ENCODE measurements around the gene DOHH.

The DOHH gene

GRCh38 chr19:3481241-3482090, 19.0 kb downstream of the DOHH start:
- no peak overlapping the region for H3K4me3 ChIP-seq (ENCODE audit: low read length in 2 of 2)
- no peak overlapping the region for H3K27ac ChIP-seq (ENCODE audit: low read length)
- H3K9ac ChIP-seq (ENCODE audit: low read length in 2 of 2): no peak overlapping the region
- H3K27me3 ChIP-seq (ENCODE audit: control insufficient read depth in 1 of 2, insufficient read depth in 2 of 2, low read length in 2 of 2): peaks cover 23 to 27% of the 10 kb centered on the region in 2 donors
- H3K4me1 ChIP-seq (ENCODE audit: control insufficient read depth, insufficient read depth, low read length): peaks cover 4% of the 10 kb centered on the region
- H3K9me3 ChIP-seq (ENCODE audit: control insufficient read depth in 2 of 2, low read length in 2 of 2): no peaks in the 10 kb centered on the region
- H3K36me3 ChIP-seq (ENCODE audit: control insufficient read depth in 2 of 2, insufficient read depth in 2 of 2, low read length in 2 of 2): no peaks in the 10 kb centered on the region

DNA sequence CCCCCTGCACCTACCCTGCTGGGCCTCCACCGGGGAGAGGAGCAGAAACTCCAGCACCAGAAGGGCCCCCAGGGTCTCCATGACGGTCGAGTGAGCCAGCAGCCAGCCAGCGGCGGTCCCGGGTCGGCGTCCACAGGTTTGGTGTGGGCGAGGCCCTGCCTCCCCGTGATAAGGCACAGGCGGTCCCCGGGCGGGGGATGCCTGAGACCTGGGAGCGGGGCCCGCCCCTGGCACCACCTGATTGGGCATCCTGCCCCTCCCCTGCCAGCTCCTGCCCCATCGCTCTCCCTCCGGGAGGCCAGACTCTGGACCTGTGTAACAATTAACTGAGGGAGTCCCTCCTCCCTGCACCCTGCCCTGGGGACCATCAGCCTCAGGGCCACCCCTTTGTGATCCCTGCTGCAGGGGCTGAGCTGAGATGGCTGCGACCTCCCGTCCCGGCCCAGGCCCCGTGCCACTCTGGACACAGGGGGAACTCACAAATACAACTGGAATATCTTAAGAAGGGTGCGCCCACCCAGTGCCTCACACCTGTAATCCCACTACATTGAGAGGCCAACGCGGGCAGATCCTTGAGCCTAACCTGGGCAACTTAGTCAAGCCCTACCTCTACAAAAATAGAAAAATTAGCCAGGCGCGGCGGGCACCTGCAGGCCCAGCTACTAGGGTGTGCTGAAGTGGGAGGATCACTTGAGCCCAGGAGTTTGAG, 19.9 kb downstream of the DOHH start, which contains the start of gene SMIM24:
Gene SMIM24, minus strand, starts transcription at position 143 of the 709 bp plus-strand sequence. Its CDS starts 62 bp downstream, at position 81.
- H3K36me3 ChIP-seq (ENCODE audit: control insufficient read depth in 2 of 2, insufficient read depth in 2 of 2, low read length in 2 of 2): no peaks in the 10 kb centered on the region
- H3K4me3 ChIP-seq (ENCODE audit: low read length in 2 of 2): no peak within 1 kb of the TSS
- H3K9me3 ChIP-seq (ENCODE audit: control insufficient read depth in 2 of 2, low read length in 2 of 2): no peaks in the 10 kb centered on the region
- peaks cover 28 to 33% of the 10 kb centered on the region in 2 donors for H3K27me3 ChIP-seq (ENCODE audit: control insufficient read depth in 1 of 2, insufficient read depth in 2 of 2, low read length in 2 of 2)
- no peak within 1 kb of the TSS for H3K9ac ChIP-seq (ENCODE audit: low read length in 2 of 2)
- no peak within 1 kb of the TSS for H3K27ac ChIP-seq (ENCODE audit: low read length)
- peaks cover 4% of the 10 kb centered on the region for H3K4me1 ChIP-seq (ENCODE audit: control insufficient read depth, insufficient read depth, low read length)

GRCh38 chr19:3479834-3480215, 20.6 kb downstream of the DOHH start:
- H3K27me3 ChIP-seq (ENCODE audit: control insufficient read depth in 1 of 2, insufficient read depth in 2 of 2, low read length in 2 of 2): peaks cover 33% of the 10 kb centered on the region in 2 donors
- H3K4me1 ChIP-seq (ENCODE audit: control insufficient read depth, insufficient read depth, low read length): peaks cover 4% of the 10 kb centered on the region
- H3K9me3 ChIP-seq (ENCODE audit: control insufficient read depth in 2 of 2, low read length in 2 of 2): no peaks in the 10 kb centered on the region
- no peaks in the 10 kb centered on the region for H3K36me3 ChIP-seq (ENCODE audit: control insufficient read depth in 2 of 2, insufficient read depth in 2 of 2, low read length in 2 of 2)
- no peak overlapping the region for H3K9ac ChIP-seq (ENCODE audit: low read length in 2 of 2)
- H3K4me3 ChIP-seq (ENCODE audit: low read length in 2 of 2): no peak overlapping the region
- H3K27ac ChIP-seq (ENCODE audit: low read length): no peak overlapping the region

- Histone ChIP-seq H3K27me3 (ENCODE audit: control insufficient read depth in 1 of 2, insufficient read depth in 2 of 2, low read length in 2 of 2) (peaks cover 33 to 37% of the 10 kb centered on the region in 2 donors), H3K4me3 (ENCODE audit: low read length in 2 of 2) (no peak overlapping the region)
These were observed 21.2 kb downstream of the DOHH start for GRCh38 chr19:3479177-3479833.

GRCh38 chr19:3478409-3479176, 21.9 kb downstream of the DOHH start:
- H3K27me3 ChIP-seq (ENCODE audit: control insufficient read depth in 1 of 2, insufficient read depth in 2 of 2, low read length in 2 of 2): peaks cover 33 to 39% of the 10 kb centered on the region in 2 donors
- H3K27ac ChIP-seq (ENCODE audit: low read length): no peak overlapping the region
- no peak overlapping the region for H3K4me3 ChIP-seq (ENCODE audit: low read length in 2 of 2)
- peaks cover 4% of the 10 kb centered on the region for H3K4me1 ChIP-seq (ENCODE audit: control insufficient read depth, insufficient read depth, low read length)
- no peaks in the 10 kb centered on the region for H3K36me3 ChIP-seq (ENCODE audit: control insufficient read depth in 2 of 2, insufficient read depth in 2 of 2, low read length in 2 of 2)
- no peak overlapping the region for H3K9ac ChIP-seq (ENCODE audit: low read length in 2 of 2)
- H3K9me3 ChIP-seq (ENCODE audit: control insufficient read depth in 2 of 2, low read length in 2 of 2): no peaks in the 10 kb centered on the region

More at GRCh38 chr19:3479177-3479833, 21.2 kb downstream of the DOHH start:
- Histone ChIP-seq H3K9me3 (ENCODE audit: control insufficient read depth in 2 of 2, low read length in 2 of 2) (no peaks in the 10 kb centered on the region), H3K27ac (ENCODE audit: low read length) (no peak overlapping the region), H3K9ac (ENCODE audit: low read length in 2 of 2) (no peak overlapping the region), H3K4me1 (ENCODE audit: control insufficient read depth, insufficient read depth, low read length) (peaks cover 4% of the 10 kb centered on the region), H3K36me3 (ENCODE audit: control insufficient read depth in 2 of 2, insufficient read depth in 2 of 2, low read length in 2 of 2) (no peaks in the 10 kb centered on the region)

DNA sequence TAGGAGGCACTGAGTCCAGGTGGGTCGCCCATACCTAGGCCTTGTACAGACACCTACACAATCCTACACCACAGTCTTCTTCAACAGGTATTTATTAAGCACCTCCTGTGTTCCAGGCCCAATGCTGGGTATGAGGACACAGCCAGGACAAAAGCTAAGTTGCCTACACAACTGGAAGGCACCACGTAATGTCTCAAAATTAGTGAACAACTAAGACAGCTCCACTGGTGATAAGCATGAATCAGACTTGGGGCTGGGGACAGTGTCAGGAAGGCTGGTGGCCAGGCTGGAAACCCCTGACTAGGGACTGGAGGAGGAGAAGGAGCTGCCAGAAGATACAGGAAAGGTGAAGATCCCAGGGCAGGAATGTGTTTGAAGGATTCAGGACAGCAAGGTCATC, 22.5 kb downstream of the DOHH start:
- H3K9ac ChIP-seq (ENCODE audit: low read length in 2 of 2): no peak overlapping the region
- H3K4me1 ChIP-seq (ENCODE audit: control insufficient read depth, insufficient read depth, low read length): peaks cover 4% of the 10 kb centered on the region
- H3K36me3 ChIP-seq (ENCODE audit: control insufficient read depth in 2 of 2, insufficient read depth in 2 of 2, low read length in 2 of 2): no peaks in the 10 kb centered on the region
- peaks cover 29 to 39% of the 10 kb centered on the region in 2 donors for H3K27me3 ChIP-seq (ENCODE audit: control insufficient read depth in 1 of 2, insufficient read depth in 2 of 2, low read length in 2 of 2)
- H3K9me3 ChIP-seq (ENCODE audit: control insufficient read depth in 2 of 2, low read length in 2 of 2): no peaks in the 10 kb centered on the region
- no peak overlapping the region for H3K4me3 ChIP-seq (ENCODE audit: low read length in 2 of 2)
- no peak overlapping the region for H3K27ac ChIP-seq (ENCODE audit: low read length)

DNA sequence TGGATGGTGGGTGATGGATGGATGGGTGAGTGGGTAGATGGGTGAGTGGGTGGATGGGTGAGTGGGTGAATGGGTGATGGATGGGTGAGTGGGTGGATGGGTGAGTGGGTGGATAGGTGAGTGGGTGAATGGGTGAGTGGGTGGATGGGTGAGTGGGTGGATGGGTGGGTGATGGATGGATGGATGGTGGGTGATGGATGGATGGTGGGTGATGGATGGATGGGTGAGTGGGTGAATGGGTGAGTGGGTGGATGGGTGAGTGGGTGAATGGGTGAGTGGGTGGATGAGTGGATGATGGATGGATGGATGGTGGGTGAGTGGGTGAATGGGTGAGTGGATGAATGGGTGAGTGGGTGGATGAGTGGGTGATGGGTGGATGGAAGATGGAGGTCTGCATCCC, 23.0 kb downstream of the DOHH start:
- no peak overlapping the region for H3K27ac ChIP-seq (ENCODE audit: low read length)
- no peak overlapping the region for H3K9ac ChIP-seq (ENCODE audit: low read length in 2 of 2)
- H3K4me3 ChIP-seq (ENCODE audit: low read length in 2 of 2): no peak overlapping the region
- no peaks in the 10 kb centered on the region for H3K36me3 ChIP-seq (ENCODE audit: control insufficient read depth in 2 of 2, insufficient read depth in 2 of 2, low read length in 2 of 2)
- peaks cover 4% of the 10 kb centered on the region for H3K4me1 ChIP-seq (ENCODE audit: control insufficient read depth, insufficient read depth, low read length)
- H3K27me3 ChIP-seq (ENCODE audit: control insufficient read depth in 1 of 2, insufficient read depth in 2 of 2, low read length in 2 of 2): peaks cover 29 to 39% of the 10 kb centered on the region in 2 donors
- H3K9me3 ChIP-seq (ENCODE audit: control insufficient read depth in 2 of 2, low read length in 2 of 2): no peaks in the 10 kb centered on the region

- H3K27me3 ChIP-seq (ENCODE audit: control insufficient read depth in 1 of 2, insufficient read depth in 2 of 2, low read length in 2 of 2): peaks cover 23 to 34% of the 10 kb centered on the region in 2 donors
- no peak overlapping the region for H3K27ac ChIP-seq (ENCODE audit: low read length)
- H3K4me1 ChIP-seq (ENCODE audit: control insufficient read depth, insufficient read depth, low read length): peaks cover 11% of the 10 kb centered on the region
- H3K4me3 ChIP-seq (ENCODE audit: low read length in 2 of 2): no peak overlapping the region
- no peak overlapping the region for H3K9ac ChIP-seq (ENCODE audit: low read length in 2 of 2)
- H3K9me3 ChIP-seq (ENCODE audit: control insufficient read depth in 2 of 2, low read length in 2 of 2): no peaks in the 10 kb centered on the region
- H3K36me3 ChIP-seq (ENCODE audit: control insufficient read depth in 2 of 2, insufficient read depth in 2 of 2, low read length in 2 of 2): no peaks in the 10 kb centered on the region
These were observed 23.6 kb downstream of the DOHH start for GRCh38 chr19:3476830-3477229.

- no peak overlapping the region for H3K4me3 ChIP-seq (ENCODE audit: low read length in 2 of 2)
- H3K9ac ChIP-seq (ENCODE audit: low read length in 2 of 2): no peak overlapping the region
- no peaks in the 10 kb centered on the region for H3K9me3 ChIP-seq (ENCODE audit: control insufficient read depth in 2 of 2, low read length in 2 of 2)
- H3K36me3 ChIP-seq (ENCODE audit: control insufficient read depth in 2 of 2, insufficient read depth in 2 of 2, low read length in 2 of 2): no peaks in the 10 kb centered on the region
- H3K4me1 ChIP-seq (ENCODE audit: control insufficient read depth, insufficient read depth, low read length): peaks cover 10% of the 10 kb centered on the region
- H3K27ac ChIP-seq (ENCODE audit: low read length): no peak overlapping the region
- H3K27me3 ChIP-seq (ENCODE audit: control insufficient read depth in 1 of 2, insufficient read depth in 2 of 2, low read length in 2 of 2): peaks cover 13 to 23% of the 10 kb centered on the region in 2 donors
These were observed 25.0 kb downstream of the DOHH start for GRCh38 chr19:3475449-3475848.

DNA sequence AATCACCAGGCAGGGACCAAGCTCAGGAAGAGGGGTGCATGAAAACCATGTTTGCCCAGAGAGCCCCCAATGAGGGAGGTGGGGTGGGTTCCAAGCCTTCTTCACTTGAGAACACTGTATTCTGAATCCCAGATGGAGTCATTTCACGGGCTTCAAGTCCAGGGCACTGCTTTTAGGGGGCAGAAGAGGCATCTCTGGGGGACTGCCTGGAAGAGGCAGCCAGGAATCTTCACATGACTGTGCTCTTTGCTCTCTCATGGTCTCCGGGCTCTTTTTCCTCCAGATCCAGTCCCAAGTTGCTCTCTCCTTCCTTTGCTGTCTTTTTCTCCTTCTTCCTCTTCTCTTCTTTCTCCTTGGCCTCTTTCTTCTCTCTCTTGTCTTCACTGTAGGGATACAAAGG, 25.9 kb downstream of the DOHH start:
- Histone ChIP-seq H3K9me3 (ENCODE audit: control insufficient read depth in 2 of 2, low read length in 2 of 2) (no peaks in the 10 kb centered on the region), H3K27me3 (ENCODE audit: control insufficient read depth in 1 of 2, insufficient read depth in 2 of 2, low read length in 2 of 2) (peaks cover 7 to 23% of the 10 kb centered on the region in 2 donors), H3K36me3 (ENCODE audit: control insufficient read depth in 2 of 2, insufficient read depth in 2 of 2, low read length in 2 of 2) (no peaks in the 10 kb centered on the region), H3K27ac (ENCODE audit: low read length) (no peak overlapping the region), H3K4me3 (ENCODE audit: low read length in 2 of 2) (no peak overlapping the region), H3K9ac (ENCODE audit: low read length in 2 of 2) (no peak overlapping the region), H3K4me1 (ENCODE audit: control insufficient read depth, insufficient read depth, low read length) (peaks cover 13% of the 10 kb centered on the region)
